ENCODE results near the gene BLTP2. TPM values are rescaled to one million over a fixed set of nuclear protein-coding genes. Genes with fewer than 3 reads are reported as not detected.

The BLTP2 gene
- total and polyA plus RNA-seq, 10 of the 15 experiments (the other 5 are each of a cell fraction or from before 2014, with no cell fraction given): 14.2 to 151 (median 78.1) TPM

GRCh38 chr17:28599311-28600184 is 45.4 kb downstream of the BLTP2 start (continued):
- no peak for TF ChIP-seq NRF1 (conservative IDR thresholded peaks at IDR 0.05; ENCODE audit: low read depth, low read length)
- TF ChIP-seq SRF (IDR thresholded peaks at IDR 0.05; ENCODE audit: low read depth in 2 of 2, low read length in 2 of 2): no peak
- peak; percentile 78 for TF ChIP-seq BCL3 (IDR thresholded peaks at IDR 0.05; ENCODE audit: borderline replicate concordance, insufficient read depth, low read depth, low read length, poor library complexity, severe bottlenecking)
- TF ChIP-seq ZNF622 (IDR thresholded peaks at IDR 0.05): no peak
- no peak for TF ChIP-seq TCF3 (IDR thresholded peaks at IDR 0.05; ENCODE audit: borderline replicate concordance, insufficient read depth, low read depth, low read length)
- no peak for TF ChIP-seq USF1 (IDR thresholded peaks at IDR 0.05; ENCODE audit: borderline replicate concordance, extremely low read length, insufficient read depth, low read depth, low read length)
- TF ChIP-seq GABPA (IDR thresholded peaks at IDR 0.05; ENCODE audit: low read depth): no peak
- peak; percentile 24; the same call in 1 of the 2 replicates for TF ChIP-seq RUNX3 (IDR thresholded peaks at IDR 0.05; ENCODE audit: low read length)
- no peak for TF ChIP-seq PBX3 (IDR thresholded peaks at IDR 0.05; ENCODE audit: insufficient replicate concordance, low read depth, low read length)
- TF ChIP-seq CREB1 (IDR thresholded peaks at IDR 0.05; ENCODE audit: low read depth): peak; percentile 87
- peak; percentile 38 to 49; a peak in 3 of 4 replicates for TF ChIP-seq IKZF2 (IDR thresholded peaks at IDR 0.05)
- peak; percentile 67 for TF ChIP-seq MEF2B (IDR thresholded peaks at IDR 0.05; ENCODE audit: partially characterized antibody, poor library complexity, severe bottlenecking)
- TF ChIP-seq ZBTB40 (IDR thresholded peaks at IDR 0.05; ENCODE audit: borderline replicate concordance): no peak
- no peak for TF ChIP-seq NR2F1 (conservative IDR thresholded peaks at IDR 0.05)
- TF ChIP-seq MAX (IDR thresholded peaks at IDR 0.05; ENCODE audit: low read depth, low read length): no peak
- no peak for TF ChIP-seq BACH1 (IDR thresholded peaks at IDR 0.05; ENCODE audit: borderline replicate concordance)
